GM12878 (cell line): Measurements from ENCODE around the gene NFAT5. TPM values are rescaled to one million over a fixed set of nuclear protein-coding genes. Genes with fewer than 3 reads are reported as not detected.

Experiments
- CHD1 ChIP-seq: IDR thresholded peaks from 2 replicates; pipeline ENCODE4 v1.6.1; 2012; ENCODE audit warnings: low read depth, low read length, improper control_type of control experiment
- DPF2 ChIP-seq: fragments of 450-650 bp; IDR thresholded peaks from 2 replicates; pipeline ENCODE4 v1.6.1; 2017; ENCODE audit warnings: mild to moderate bottlenecking
- ESRRA ChIP-seq: IDR thresholded peaks from 2 replicates; pipeline ENCODE4 v1.6.1; 2012; ENCODE audit warnings: mild to moderate bottlenecking, low read length, improper control_type of control experiment
- ETV6 ChIP-seq, 2 experiments: fragments of 450-650 bp in 1 of 2; IDR thresholded peaks in 1 of 2; conservative IDR thresholded peaks in 1 of 2; 2 replicates each; pipeline ENCODE4 v1.6.1; 2014; ENCODE audit warnings: antibody characterized with exemption in 1 of 2, borderline replicate concordance in 1 of 2, low read depth in 1 of 2, mild to moderate bottlenecking in 1 of 2, moderate library complexity in 1 of 2
- HDAC2 ChIP-seq: fragments of 200-600 bp; sonication (generic); IDR thresholded peaks from 2 replicates; pipeline ENCODE4 v1.6.1; 2017
- NFYA ChIP-seq: IDR thresholded peaks from 2 replicates; pipeline ENCODE4 v1.6.1; 2011; ENCODE audit warnings: low read depth, mild to moderate bottlenecking, low read length, improper control_type of control experiment, borderline replicate concordance
- NR2C2 ChIP-seq: IDR thresholded peaks from 2 replicates; pipeline ENCODE4 v1.6.1; 2011; ENCODE audit warnings: borderline replicate concordance, low read depth; ENCODE audit not compliant: control insufficient read depth, insufficient read length
- PAX5 ChIP-seq: IDR thresholded peaks from 2 replicates; pipeline ENCODE4 v1.6.1; 2011; ENCODE audit warnings: low read depth, low read length, borderline replicate concordance
- POU2F2 ChIP-seq: IDR thresholded peaks from 3 replicates; pipeline ENCODE4 v1.6.1; 2011; ENCODE audit warnings: low read depth, mild to moderate bottlenecking, low read length, borderline replicate concordance
- RAD51 ChIP-seq: fragments of 450-650 bp; IDR thresholded peaks from 2 replicates; pipeline ENCODE4 v1.6.1; 2016; ENCODE audit warnings: moderate library complexity, mild to moderate bottlenecking, inconsistent platforms
- RELA ChIP-seq: fragments of 450-650 bp; IDR thresholded peaks from 2 replicates; pipeline ENCODE4 v1.8.0; 2014; ENCODE audit warnings: borderline replicate concordance; ENCODE audit not compliant: partially characterized antibody
- SMARCA5 ChIP-seq: fragments of 450-650 bp; IDR thresholded peaks from 2 replicates; pipeline ENCODE4 v1.6.1; 2017; ENCODE audit warnings: mild to moderate bottlenecking
- TCF7 ChIP-seq: IDR thresholded peaks from 2 replicates; pipeline ENCODE4 v1.6.1; 2014; ENCODE audit warnings: antibody characterized with exemption, borderline replicate concordance
- ZNF274 ChIP-seq: IDR thresholded peaks from one replicate; pipeline ENCODE4 v1.8.0; 2011; ENCODE audit not compliant: insufficient read length, insufficient read depth
- ZZZ3 ChIP-seq: IDR thresholded peaks from 2 replicates; pipeline ENCODE4 v1.6.1; 2011; ENCODE audit warnings: low read depth; ENCODE audit not compliant: control insufficient read depth, insufficient read length
- polyA plus RNA-seq, 11 experiments: library from polyadenylated mRNA; depleted of rRNA in 4 of 11; unstranded in 6 of 11; stranded (reverse) in 5 of 11; fragments of >200 nt; fragmentation: Nextera tagmentation in 4 of 11; fragmentation: Illumina TruSeq in 1 of 11; extraction: Ambion mirVana in 4 of 11; extraction: Trizol in 1 of 11; gene quantifications; 1 replicate in 1 of 11; 2 replicates in 10 of 11; pipeline versions ENCODE4 v1.2.1 to v1.2.3, GENCODE V29; 2011 to 2016; ENCODE audit warnings: inconsistent platforms in 2 of 11, missing spikeins in 2 of 11, low read depth in 1 of 11
- total RNA-seq, 4 experiments: library from RNA; depleted of rRNA in 3 of 4; stranded (reverse); fragments of >200 nt in 3 of 4; fragmentation: Illumina TruSeq in 1 of 4; extraction: Trizol in 1 of 4; gene quantifications; 2 replicates each; pipeline versions ENCODE4 v1.2.1 to v1.2.3, GENCODE V29; 2013 to 2021
- TF ChIP-seq, protein P1 (sequence below): fragments of 450-650 bp; formaldehyde crosslinking; IDR thresholded peaks from 2 replicates; pipeline ENCODE4 v1.4.0; 2020; ENCODE audit warnings: mild to moderate bottlenecking, moderate library complexity
- TF ChIP-seq, protein P2 (sequence below): IDR thresholded peaks from 2 replicates; pipeline ENCODE4 v1.6.1; 2011; ENCODE audit warnings: low read depth, mild to moderate bottlenecking, low read length, moderate library complexity, borderline replicate concordance; ENCODE audit errors: extremely low read depth
- TF ChIP-seq, protein P3 (sequence below): fragments of 450-650 bp; IDR thresholded peaks from 2 replicates; pipeline ENCODE4 v1.6.1; 2018; ENCODE audit warnings: borderline replicate concordance, mild to moderate bottlenecking; ENCODE audit not compliant: partially characterized antibody
- TF ChIP-seq, protein P4 (sequence below): fragments of 450-650 bp; IDR thresholded peaks from 2 replicates; pipeline ENCODE4 v1.6.1; 2017; ENCODE audit warnings: mild to moderate bottlenecking, moderate library complexity

The NFAT5 gene
- total and polyA plus RNA-seq, 10 of the 15 experiments (the other 5 are each of a cell fraction or from before 2014, with no cell fraction given) = 0.58 to 31.5 (median 12.7) TPM

DNA sequence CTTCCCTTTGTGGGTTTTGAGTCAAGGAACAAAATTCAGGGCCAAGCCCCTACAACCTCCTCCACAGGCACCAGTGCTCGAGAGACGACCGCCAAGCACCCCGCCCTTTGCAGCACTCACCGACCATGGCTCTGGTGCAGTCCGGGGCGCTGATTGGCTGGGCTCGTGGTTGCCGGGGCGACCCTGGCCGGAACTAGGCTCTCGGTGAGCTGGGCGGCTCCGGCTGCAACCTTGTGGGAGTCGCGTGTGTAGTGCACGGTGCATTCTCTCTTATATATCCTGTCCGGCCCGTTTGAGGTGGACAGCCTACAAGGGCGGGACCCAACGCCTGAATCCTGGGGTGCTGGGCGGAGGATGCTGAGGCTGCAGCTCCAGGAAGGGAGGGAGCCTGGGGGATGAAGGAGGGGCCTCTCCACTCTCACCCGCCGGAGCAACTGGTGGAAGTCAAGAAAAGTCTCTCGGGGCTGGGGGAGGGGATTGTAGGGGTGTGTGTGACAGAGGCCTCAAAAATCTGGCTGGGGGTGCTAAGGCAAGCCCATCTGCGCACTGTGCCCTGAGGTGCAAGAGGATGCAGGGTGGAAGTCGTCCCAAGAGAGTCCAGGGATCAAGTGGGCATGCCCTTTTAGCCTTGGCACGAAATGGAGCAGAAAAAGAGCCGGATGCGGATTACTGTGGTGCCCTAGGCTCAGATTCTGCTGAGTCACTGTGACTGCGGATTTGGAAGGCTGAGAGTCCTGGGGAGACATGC, 160.7 kb downstream of the NFAT5 start, which contains the start of gene NQO1 (continued):
- TF ChIP-seq, protein P1, sequence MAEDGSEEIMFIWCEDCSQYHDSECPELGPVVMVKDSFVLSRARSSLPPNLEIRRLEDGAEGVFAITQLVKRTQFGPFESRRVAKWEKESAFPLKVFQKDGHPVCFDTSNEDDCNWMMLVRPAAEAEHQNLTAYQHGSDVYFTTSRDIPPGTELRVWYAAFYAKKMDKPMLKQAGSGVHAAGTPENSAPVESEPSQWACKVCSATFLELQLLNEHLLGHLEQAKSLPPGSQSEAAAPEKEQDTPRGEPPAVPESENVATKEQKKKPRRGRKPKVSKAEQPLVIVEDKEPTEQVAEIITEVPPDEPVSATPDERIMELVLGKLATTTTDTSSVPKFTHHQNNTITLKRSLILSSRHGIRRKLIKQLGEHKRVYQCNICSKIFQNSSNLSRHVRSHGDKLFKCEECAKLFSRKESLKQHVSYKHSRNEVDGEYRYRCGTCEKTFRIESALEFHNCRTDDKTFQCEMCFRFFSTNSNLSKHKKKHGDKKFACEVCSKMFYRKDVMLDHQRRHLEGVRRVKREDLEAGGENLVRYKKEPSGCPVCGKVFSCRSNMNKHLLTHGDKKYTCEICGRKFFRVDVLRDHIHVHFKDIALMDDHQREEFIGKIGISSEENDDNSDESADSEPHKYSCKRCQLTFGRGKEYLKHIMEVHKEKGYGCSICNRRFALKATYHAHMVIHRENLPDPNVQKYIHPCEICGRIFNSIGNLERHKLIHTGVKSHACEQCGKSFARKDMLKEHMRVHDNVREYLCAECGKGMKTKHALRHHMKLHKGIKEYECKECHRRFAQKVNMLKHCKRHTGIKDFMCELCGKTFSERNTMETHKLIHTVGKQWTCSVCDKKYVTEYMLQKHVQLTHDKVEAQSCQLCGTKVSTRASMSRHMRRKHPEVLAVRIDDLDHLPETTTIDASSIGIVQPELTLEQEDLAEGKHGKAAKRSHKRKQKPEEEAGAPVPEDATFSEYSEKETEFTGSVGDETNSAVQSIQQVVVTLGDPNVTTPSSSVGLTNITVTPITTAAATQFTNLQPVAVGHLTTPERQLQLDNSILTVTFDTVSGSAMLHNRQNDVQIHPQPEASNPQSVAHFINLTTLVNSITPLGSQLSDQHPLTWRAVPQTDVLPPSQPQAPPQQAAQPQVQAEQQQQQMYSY (CRISPR knock-in tag) = no peak
- TF ChIP-seq, protein P2, sequence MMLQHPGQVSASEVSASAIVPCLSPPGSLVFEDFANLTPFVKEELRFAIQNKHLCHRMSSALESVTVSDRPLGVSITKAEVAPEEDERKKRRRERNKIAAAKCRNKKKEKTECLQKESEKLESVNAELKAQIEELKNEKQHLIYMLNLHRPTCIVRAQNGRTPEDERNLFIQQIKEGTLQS = no peak
- TF ChIP-seq NR2C2 (no peak), CHD1 (no peak), POU2F2 (peak; percentile 11; the same call in 2 of the 3 replicates), ZNF274 (no peak), HDAC2 (no peak), ETV6 (conservative IDR thresholded peaks at IDR 0.05 in 1 of 2, IDR thresholded peaks at IDR 0.05 in 1 of 2; ENCODE audit: borderline replicate concordance in 1 of 2, low read depth in 1 of 2) (no peak), RAD51 (no peak), PAX5 (0 out of 2 replicates have a peak, but pooled peaks have one; percentile 38), TCF7 (no peak), NFYA (no peak), RELA (no peak), ESRRA (0 out of 2 replicates have a peak, but pooled peaks have one; percentile 44), SMARCA5 (no peak; the same call in 1 of the 2 replicates), DPF2 (0 out of 2 replicates have a peak, but pooled peaks have one; percentile 43), ZZZ3 (no peak)
- TF ChIP-seq, protein P3, sequence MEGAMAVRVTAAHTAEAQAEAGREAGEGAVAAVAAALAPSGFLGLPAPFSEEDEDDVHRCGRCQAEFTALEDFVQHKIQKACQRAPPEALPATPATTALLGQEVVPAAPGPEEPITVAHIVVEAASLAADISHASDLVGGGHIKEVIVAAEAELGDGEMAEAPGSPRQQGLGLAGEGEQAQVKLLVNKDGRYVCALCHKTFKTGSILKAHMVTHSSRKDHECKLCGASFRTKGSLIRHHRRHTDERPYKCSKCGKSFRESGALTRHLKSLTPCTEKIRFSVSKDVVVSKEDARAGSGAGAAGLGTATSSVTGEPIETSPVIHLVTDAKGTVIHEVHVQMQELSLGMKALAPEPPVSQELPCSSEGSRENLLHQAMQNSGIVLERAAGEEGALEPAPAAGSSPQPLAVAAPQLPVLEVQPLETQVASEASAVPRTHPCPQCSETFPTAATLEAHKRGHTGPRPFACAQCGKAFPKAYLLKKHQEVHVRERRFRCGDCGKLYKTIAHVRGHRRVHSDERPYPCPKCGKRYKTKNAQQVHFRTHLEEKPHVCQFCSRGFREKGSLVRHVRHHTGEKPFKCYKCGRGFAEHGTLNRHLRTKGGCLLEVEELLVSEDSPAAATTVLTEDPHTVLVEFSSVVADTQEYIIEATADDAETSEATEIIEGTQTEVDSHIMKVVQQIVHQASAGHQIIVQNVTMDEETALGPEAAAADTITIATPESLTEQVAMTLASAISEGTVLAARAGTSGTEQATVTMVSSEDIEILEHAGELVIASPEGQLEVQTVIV = peak; percentile 90
- TF ChIP-seq, protein P4, sequence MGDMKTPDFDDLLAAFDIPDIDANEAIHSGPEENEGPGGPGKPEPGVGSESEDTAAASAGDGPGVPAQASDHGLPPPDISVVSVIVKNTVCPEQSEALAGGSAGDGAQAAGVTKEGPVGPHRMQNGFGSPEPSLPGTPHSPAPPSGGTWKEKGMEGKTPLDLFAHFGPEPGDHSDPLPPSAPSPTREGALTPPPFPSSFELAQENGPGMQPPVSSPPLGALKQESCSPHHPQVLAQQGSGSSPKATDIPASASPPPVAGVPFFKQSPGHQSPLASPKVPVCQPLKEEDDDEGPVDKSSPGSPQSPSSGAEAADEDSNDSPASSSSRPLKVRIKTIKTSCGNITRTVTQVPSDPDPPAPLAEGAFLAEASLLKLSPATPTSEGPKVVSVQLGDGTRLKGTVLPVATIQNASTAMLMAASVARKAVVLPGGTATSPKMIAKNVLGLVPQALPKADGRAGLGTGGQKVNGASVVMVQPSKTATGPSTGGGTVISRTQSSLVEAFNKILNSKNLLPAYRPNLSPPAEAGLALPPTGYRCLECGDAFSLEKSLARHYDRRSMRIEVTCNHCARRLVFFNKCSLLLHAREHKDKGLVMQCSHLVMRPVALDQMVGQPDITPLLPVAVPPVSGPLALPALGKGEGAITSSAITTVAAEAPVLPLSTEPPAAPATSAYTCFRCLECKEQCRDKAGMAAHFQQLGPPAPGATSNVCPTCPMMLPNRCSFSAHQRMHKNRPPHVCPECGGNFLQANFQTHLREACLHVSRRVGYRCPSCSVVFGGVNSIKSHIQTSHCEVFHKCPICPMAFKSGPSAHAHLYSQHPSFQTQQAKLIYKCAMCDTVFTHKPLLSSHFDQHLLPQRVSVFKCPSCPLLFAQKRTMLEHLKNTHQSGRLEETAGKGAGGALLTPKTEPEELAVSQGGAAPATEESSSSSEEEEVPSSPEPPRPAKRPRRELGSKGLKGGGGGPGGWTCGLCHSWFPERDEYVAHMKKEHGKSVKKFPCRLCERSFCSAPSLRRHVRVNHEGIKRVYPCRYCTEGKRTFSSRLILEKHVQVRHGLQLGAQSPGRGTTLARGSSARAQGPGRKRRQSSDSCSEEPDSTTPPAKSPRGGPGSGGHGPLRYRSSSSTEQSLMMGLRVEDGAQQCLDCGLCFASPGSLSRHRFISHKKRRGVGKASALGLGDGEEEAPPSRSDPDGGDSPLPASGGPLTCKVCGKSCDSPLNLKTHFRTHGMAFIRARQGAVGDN = no peak
